Measurements from ENCODE around the gene LSR. TPM values are rescaled to one million over a fixed set of nuclear protein-coding genes. Genes with fewer than 3 reads are reported as not detected.

The LSR gene
- total RNA-seq, 1 experiment from 2014 or later, result 64.7 TPM

DNA sequence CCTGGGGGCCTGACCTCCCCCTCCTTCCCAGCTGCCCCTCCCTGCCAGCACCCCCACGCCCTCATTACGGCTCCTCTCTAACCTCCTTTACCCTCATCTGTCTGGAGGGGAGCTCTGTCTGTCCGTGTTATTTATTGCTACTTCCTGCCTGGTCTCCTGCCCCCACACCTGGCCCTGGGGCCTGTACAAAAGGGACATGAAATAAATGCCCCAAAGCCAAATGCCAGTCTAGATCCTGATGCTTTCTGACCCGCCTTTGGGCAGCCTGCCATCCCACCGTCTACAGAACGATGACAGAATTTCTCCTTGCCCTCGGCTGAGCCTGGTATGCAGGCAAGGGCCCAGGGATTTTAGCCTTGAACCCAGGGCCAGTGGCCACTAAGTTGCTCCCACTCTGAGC is 64.8 kb downstream of the LSR start:
- no peak for TF ChIP-seq POLR2AphosphoS5 (IDR thresholded peaks at IDR 0.05; ENCODE audit: low read depth, low read length)
- no peak for TF ChIP-seq TCF7L2 (IDR thresholded peaks at IDR 0.05; ENCODE audit: low read depth, low read length)
- no peak for TF ChIP-seq SIN3A (IDR thresholded peaks at IDR 0.05; ENCODE audit: borderline replicate concordance, insufficient read depth, low read depth, low read length)
- TF ChIP-seq, protein P1, sequence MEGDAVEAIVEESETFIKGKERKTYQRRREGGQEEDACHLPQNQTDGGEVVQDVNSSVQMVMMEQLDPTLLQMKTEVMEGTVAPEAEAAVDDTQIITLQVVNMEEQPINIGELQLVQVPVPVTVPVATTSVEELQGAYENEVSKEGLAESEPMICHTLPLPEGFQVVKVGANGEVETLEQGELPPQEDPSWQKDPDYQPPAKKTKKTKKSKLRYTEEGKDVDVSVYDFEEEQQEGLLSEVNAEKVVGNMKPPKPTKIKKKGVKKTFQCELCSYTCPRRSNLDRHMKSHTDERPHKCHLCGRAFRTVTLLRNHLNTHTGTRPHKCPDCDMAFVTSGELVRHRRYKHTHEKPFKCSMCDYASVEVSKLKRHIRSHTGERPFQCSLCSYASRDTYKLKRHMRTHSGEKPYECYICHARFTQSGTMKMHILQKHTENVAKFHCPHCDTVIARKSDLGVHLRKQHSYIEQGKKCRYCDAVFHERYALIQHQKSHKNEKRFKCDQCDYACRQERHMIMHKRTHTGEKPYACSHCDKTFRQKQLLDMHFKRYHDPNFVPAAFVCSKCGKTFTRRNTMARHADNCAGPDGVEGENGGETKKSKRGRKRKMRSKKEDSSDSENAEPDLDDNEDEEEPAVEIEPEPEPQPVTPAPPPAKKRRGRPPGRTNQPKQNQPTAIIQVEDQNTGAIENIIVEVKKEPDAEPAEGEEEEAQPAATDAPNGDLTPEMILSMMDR (IDR thresholded peaks at IDR 0.05), result no peak
- TF ChIP-seq, protein P2, sequence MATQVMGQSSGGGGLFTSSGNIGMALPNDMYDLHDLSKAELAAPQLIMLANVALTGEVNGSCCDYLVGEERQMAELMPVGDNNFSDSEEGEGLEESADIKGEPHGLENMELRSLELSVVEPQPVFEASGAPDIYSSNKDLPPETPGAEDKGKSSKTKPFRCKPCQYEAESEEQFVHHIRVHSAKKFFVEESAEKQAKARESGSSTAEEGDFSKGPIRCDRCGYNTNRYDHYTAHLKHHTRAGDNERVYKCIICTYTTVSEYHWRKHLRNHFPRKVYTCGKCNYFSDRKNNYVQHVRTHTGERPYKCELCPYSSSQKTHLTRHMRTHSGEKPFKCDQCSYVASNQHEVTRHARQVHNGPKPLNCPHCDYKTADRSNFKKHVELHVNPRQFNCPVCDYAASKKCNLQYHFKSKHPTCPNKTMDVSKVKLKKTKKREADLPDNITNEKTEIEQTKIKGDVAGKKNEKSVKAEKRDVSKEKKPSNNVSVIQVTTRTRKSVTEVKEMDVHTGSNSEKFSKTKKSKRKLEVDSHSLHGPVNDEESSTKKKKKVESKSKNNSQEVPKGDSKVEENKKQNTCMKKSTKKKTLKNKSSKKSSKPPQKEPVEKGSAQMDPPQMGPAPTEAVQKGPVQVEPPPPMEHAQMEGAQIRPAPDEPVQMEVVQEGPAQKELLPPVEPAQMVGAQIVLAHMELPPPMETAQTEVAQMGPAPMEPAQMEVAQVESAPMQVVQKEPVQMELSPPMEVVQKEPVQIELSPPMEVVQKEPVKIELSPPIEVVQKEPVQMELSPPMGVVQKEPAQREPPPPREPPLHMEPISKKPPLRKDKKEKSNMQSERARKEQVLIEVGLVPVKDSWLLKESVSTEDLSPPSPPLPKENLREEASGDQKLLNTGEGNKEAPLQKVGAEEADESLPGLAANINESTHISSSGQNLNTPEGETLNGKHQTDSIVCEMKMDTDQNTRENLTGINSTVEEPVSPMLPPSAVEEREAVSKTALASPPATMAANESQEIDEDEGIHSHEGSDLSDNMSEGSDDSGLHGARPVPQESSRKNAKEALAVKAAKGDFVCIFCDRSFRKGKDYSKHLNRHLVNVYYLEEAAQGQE (IDR thresholded peaks at IDR 0.05; ENCODE audit: insufficient read depth in 1 of 2, low read depth in 2 of 2, low read length in 1 of 2), result no peak
- BruUV-seq (replicated peaks), result no TSS peak
- in situ Hi-C loops (cut with HindIII; ENCODE audit: low pct_unique_long_range_greater_than_20kb, low sequenced_read_pairs), result no loop called here
- intact Hi-C loops (cut with micrococcal nuclease; ENCODE audit: unreplicated experiment), result no loop called here
- Histone ChIP-seq H3K9me3 (ENCODE audit: control insufficient read depth, insufficient read depth, low read depth, low read length) (no peaks in the 10 kb centered on the region), H3K27ac (ENCODE audit: low read length) (no peak overlapping the region), H3K4me3 (ENCODE audit: low read depth in 2 of 2, low read length in 2 of 2) (no peak overlapping the region), H3K36me3 (ENCODE audit: control insufficient read depth, insufficient read depth, low read length) (no peaks in the 10 kb centered on the region), H3K27me3 (ENCODE audit: control insufficient read depth, insufficient read depth, low read length) (no peaks in the 10 kb centered on the region), H3K4me1 (ENCODE audit: control insufficient read depth, insufficient read depth, low read length) (peaks cover 5% of the 10 kb centered on the region; the same call in 1 of the 2 replicates)
- ATAC-seq (no peak), DNase-seq (ENCODE audit: low read depth, low spot score) (no peak)
- ChIA-PET POLR2A (no interaction called here), CTCF (interaction anchor here (0.6 kb wide), 1 partner anchor 381 kb away, joined by 3 read pairs; no protein-coding TSS in a partner anchor)

DNA sequence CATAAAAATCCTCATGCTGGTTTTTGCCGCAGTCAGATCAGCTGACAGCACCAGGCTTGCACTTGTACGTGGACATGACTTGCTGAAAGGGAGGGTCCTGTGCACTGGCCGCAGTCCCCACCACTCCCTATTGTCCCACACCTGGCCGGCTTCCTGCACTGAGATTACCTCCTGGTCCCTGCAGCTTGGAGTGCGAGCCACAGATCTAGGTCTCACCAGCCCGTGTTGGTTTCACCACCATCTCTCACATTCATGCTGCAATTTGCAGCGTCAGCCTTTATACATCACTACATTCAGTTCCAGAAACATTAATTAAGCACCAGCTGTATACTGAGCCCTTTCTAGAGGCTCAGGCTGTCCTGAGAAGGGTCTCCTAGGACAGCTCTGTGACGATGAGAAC is 65.2 kb downstream of the LSR start:
- in situ Hi-C loops (cut with HindIII; ENCODE audit: low pct_unique_long_range_greater_than_20kb, low sequenced_read_pairs), result no loop called here
- no TSS peak for BruUV-seq (replicated peaks)
- H3K4me1 ChIP-seq (ENCODE audit: control insufficient read depth, insufficient read depth, low read length), result peaks cover 5% of the 10 kb centered on the region; the same call in 1 of the 2 replicates
- ChIA-PET CTCF (no interaction called here), POLR2A (interaction anchor here (0.6 kb wide), 1 partner anchor 150 kb away, joined by 3 read pairs; no protein-coding TSS in a partner anchor)
- no peaks in the 10 kb centered on the region for H3K36me3 ChIP-seq (ENCODE audit: control insufficient read depth, insufficient read depth, low read length)
- no peak overlapping the region for H3K4me3 ChIP-seq (ENCODE audit: low read depth in 2 of 2, low read length in 2 of 2)
- no peaks in the 10 kb centered on the region for H3K9me3 ChIP-seq (ENCODE audit: control insufficient read depth, insufficient read depth, low read depth, low read length)
- no peaks in the 10 kb centered on the region for H3K27me3 ChIP-seq (ENCODE audit: control insufficient read depth, insufficient read depth, low read length)
- TF ChIP-seq, protein P2 (IDR thresholded peaks at IDR 0.05; ENCODE audit: insufficient read depth in 1 of 2, low read depth in 2 of 2, low read length in 1 of 2), result no peak
- intact Hi-C loops (cut with micrococcal nuclease; ENCODE audit: unreplicated experiment), result no loop called here
- H3K27ac ChIP-seq (ENCODE audit: low read length), result no peak overlapping the region
- ATAC-seq, result no peak
- DNase-seq (ENCODE audit: low read depth, low spot score), result no peak

Measured in Panc1 (cell line).